DOHH2 (cell line): ENCODE results near the gene ATP2A2.

Experiments
- CTCF ChIP-seq: fragments of 200-600 bp; sonication (generic); IDR thresholded peaks from one replicate; pipeline ENCODE4 v1.5.1; 2014; ENCODE audit warnings: antibody characterized with exemption, mild to moderate bottlenecking, low read depth, low read length; ENCODE audit not compliant: poor library complexity, severe bottlenecking
- EZH2phosphoT487 ChIP-seq: fragments of 200-600 bp; sonication (generic); IDR thresholded peaks from 2 replicates; pipeline ENCODE4 v1.6.1; 2017; ENCODE audit warnings: borderline replicate concordance, mild to moderate bottlenecking, antibody characterized with exemption, low read length, moderate library complexity, mixed read lengths

- no peak for TF ChIP-seq CTCF
- TF ChIP-seq EZH2phosphoT487 = no peak
Measured at GRCh38 chr12:110289711-110290078, 8.6 kb downstream of the ATP2A2 start.
